Common myeloid progenitor, CD34-positive (primary cell): ENCODE measurements around the gene PTPN3.
A peak's percentile ranks its signal among the peaks of the same experiment; 100 is the strongest.

Source experiments
- CTCF ChIA-PET: fragments of 350-600 bp; sonication (Branson Sonifier 250); formaldehyde crosslinking; loops from one replicate; lab custom pipeline; 2021; ENCODE audit warnings: antibody characterized with exemption; lab: Charles Lee
- POLR2A ChIA-PET: fragments of 350-600 bp; sonication (Branson Sonifier 250); formaldehyde crosslinking; loops from one replicate; lab custom pipeline; 2021; ENCODE audit warnings: antibody characterized with exemption; lab: Charles Lee
- DNase-seq, 3 donors: peaks; one replicate each; pipeline versions ENCODE4 v3.0.0 to v3.0.0-alpha.2; 2013
- H3K27ac ChIP-seq, 2 experiments: 1 replicate in 1 of 2; 2 replicates in 1 of 2; pipeline ENCODE4 v1.7.0; 2013; ENCODE audit warnings: inconsistent platforms in 2 of 2, low read length in 2 of 2, mild to moderate bottlenecking in 2 of 2, low read depth in 1 of 2, moderate library complexity in 1 of 2; ENCODE audit not compliant: severe bottlenecking in 2 of 2, insufficient read depth in 1 of 2, poor library complexity in 1 of 2
- H3K27me3 ChIP-seq, 5 experiments: replicated peaks in 2 of 5; 1 replicate in 3 of 5; 2 replicates in 2 of 5; pipeline versions ENCODE4 v1.6.1 to v1.7.0; 2013; ENCODE audit warnings: low read length in 4 of 5, mild to moderate bottlenecking in 2 of 5, moderate library complexity in 2 of 5, inconsistent platforms in 1 of 5; ENCODE audit not compliant: insufficient read depth in 5 of 5, control insufficient read depth in 4 of 5
- H3K36me3 ChIP-seq, 4 experiments: 1 replicate in 2 of 4; 2 replicates in 2 of 4; pipeline versions ENCODE4 v1.6.1 to v1.7.0; 2013; ENCODE audit warnings: low read length in 3 of 4, control low read depth in 1 of 4, mild to moderate bottlenecking in 1 of 4; ENCODE audit not compliant: control insufficient read depth in 4 of 4, insufficient read depth in 4 of 4
- H3K4me1 ChIP-seq, 4 experiments: 1 replicate in 3 of 4; 2 replicates in 1 of 4; pipeline versions ENCODE4 v1.6.1 to v1.7.1; 2013; ENCODE audit warnings: low read length in 3 of 4, mild to moderate bottlenecking in 3 of 4, control low read depth in 1 of 4, inconsistent platforms in 1 of 4, moderate library complexity in 1 of 4; ENCODE audit not compliant: control insufficient read depth in 4 of 4, insufficient read depth in 4 of 4; ENCODE audit errors: control extremely low read depth in 1 of 4
- H3K4me3 ChIP-seq, 7 experiments: 1 replicate in 4 of 7; 2 replicates in 3 of 7; pipeline versions ENCODE4 v1.5.1 to v1.7.0; 2013; ENCODE audit warnings: mild to moderate bottlenecking in 7 of 7, low read length in 6 of 7, moderate library complexity in 6 of 7, inconsistent platforms in 2 of 7, low read depth in 2 of 7, control low read depth in 1 of 7; ENCODE audit not compliant: insufficient read depth in 4 of 7, control insufficient read depth in 1 of 7; ENCODE audit errors: extremely low read depth in 1 of 7
- H3K9me3 ChIP-seq, 5 experiments: 1 replicate in 4 of 5; 2 replicates in 1 of 5; pipeline versions ENCODE4 v1.6.1 to v1.7.1; 2013; ENCODE audit warnings: low read length in 4 of 5, mild to moderate bottlenecking in 2 of 5, inconsistent platforms in 1 of 5, low read depth in 1 of 5, moderate library complexity in 1 of 5; ENCODE audit not compliant: control insufficient read depth in 4 of 5, insufficient read depth in 2 of 5; ENCODE audit errors: control extremely low read depth in 1 of 5
- WGBS: methylation state at CpG from one replicate; pipeline ENCODE4 v1.1.5; 2013; ENCODE audit not compliant: insufficient coverage; 5-methylcytosine and 5-hydroxymethylcytosine counted together

Gene PTPN3

DNA sequence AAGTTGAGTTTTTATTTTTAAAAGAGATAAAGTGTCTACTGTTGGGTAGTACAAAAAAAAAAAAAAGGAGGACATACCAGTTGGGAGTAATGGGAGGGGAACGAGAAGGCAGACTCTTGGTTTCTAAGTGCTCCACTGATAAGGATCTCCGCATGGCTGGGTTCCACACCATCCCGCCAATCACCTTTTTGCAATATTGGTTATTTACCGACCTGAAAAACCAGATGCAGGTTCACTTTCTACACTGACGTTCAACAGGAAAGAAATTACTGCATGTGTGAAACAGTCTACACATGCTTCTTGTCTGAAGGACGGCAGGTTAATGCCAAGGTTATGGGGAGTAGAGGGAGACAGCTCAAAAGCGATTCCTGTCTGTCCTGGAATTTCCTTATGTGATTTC, 75.5 kb downstream of the PTPN3 start:
- WGBS, result 77% methylated on average over 6 of the region's 7 CpGs
- Histone ChIP-seq H3K27ac (no peak overlapping the region), H3K4me1 (no peaks in the 10 kb centered on the region), H3K36me3 (no peaks in the 10 kb centered on the region), H3K27me3 (peaks cover 2 to 86% (median 27%) of the 10 kb centered on the region in 5 experiments), H3K9me3 (no peaks in the 10 kb centered on the region), H3K4me3 (no peak overlapping the region)
- ChIA-PET CTCF (interaction anchor here (1.0 to 1.8 kb wide), 3 partner anchors 9 to 21 kb away, joined by 3 to 5 read pairs (median 4); no protein-coding TSS in a partner anchor), POLR2A (no interaction called here)
- DNase-seq, result no peak

DNA sequence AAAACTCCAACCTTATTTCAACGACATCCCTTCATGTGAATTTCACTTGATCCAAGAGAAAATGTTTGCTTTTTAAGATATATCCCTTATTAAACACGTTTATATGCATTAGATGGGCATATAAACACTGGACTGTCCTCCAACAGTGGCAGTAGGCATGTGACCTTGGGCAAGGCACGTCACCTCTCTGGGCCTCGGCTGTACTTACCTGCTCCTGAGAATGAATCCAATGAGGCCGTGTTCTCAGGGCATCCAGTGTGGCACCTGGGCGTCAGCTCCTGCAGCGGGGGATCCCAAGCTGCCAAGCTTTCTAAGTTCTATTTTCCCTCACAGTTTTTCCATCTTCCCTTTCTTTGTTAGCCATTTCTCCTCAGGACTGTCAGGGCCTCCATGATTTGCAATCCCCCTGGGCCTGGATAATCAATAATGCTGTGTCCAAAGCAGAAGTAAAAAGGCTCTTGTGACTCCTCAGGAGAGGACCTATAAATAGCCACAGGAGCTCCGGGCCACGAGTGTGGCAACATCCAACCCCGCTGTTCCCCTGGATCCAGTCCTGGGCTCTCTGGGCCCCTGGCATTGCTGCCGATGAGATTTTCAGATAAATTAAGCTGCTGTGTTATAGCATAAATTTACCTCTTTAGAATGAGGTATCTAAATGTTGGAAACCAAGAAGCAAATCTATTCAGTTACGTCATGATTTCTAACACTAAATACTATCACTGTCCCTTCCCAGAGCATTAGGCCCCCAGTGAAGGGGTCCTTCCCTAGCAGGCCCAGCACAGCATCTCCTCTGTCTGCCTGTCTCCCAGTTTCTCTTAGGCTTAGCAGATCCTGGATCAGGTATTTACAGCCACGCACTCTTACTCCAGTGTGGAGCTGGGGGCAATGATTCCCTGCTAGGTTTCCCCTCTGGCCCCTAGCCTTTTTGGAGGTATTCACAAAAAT, 76.8 kb downstream of the PTPN3 start:
- WGBS, result 80% methylated on average over 11 of the region's 13 CpGs
- no peak for DNase-seq
- H3K4me1 ChIP-seq, result no peaks in the 10 kb centered on the region
- H3K9me3 ChIP-seq, result no peaks in the 10 kb centered on the region
- no peak overlapping the region for H3K27ac ChIP-seq
- ChIA-PET POLR2A (no interaction called here), CTCF (no interaction called here)
- no peak overlapping the region for H3K4me3 ChIP-seq
- peaks cover 2 to 85% (median 19%) of the 10 kb centered on the region in 5 experiments for H3K27me3 ChIP-seq
- no peaks in the 10 kb centered on the region for H3K36me3 ChIP-seq

DNA sequence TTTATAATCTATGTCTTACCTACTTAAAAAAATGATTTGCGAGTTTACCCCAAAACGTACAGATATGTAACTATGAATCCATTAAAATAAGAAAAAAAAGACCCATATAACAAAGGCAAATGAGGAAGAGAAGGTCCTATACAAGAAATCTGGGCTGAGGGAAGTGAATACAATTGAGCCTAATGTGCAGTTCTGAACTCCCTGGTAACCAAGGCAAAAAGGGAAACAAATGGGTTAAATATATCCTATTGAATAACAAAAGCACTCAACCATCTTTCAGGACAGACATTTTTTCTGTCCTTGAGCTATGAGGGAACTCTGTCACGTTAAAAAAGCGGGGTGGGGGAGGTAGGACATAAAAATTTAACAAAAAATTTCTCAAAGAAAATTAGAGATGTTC, 78.6 kb downstream of the PTPN3 start:
- peaks cover 2 to 94% (median 31%) of the 10 kb centered on the region in 5 experiments for H3K27me3 ChIP-seq
- CTCF ChIA-PET, result interaction anchor here (1.0 kb wide), 1 partner anchor 9 kb away, joined by 3 read pairs; no protein-coding TSS in a partner anchor
- no peak overlapping the region for H3K27ac ChIP-seq
- H3K9me3 ChIP-seq, result no peaks in the 10 kb centered on the region
- no peaks in the 10 kb centered on the region for H3K36me3 ChIP-seq
- H3K4me3 ChIP-seq, result no peak overlapping the region
- no peaks in the 10 kb centered on the region for H3K4me1 ChIP-seq
- DNase-seq, result no peak
- no CpG with 5 or more reads among the region's 4 CpGs for WGBS
- POLR2A ChIA-PET, result no interaction called here

DNA sequence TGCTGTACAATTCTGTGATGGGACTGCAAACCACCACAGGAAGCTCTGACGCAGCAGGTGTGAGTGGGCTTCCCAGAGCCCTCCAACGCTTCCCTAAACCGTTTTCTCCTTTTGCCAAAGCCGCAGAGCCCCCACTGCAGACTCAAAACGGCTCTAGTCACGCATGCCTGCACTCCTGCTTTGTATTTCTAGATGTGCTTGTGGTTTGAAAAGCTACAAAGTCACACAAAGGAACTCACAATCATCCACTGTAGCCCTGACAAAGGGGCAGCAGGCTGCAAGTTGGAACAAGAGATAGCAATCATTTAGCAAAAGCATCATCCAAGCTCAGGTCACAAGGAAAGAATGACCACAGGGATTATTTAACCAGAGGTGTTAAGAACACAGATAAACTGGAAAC, 79.3 kb downstream of the PTPN3 start:
- no peak overlapping the region for H3K27ac ChIP-seq
- ChIA-PET POLR2A (no interaction called here), CTCF (no interaction called here)
- H3K4me3 ChIP-seq, result no peak overlapping the region
- H3K9me3 ChIP-seq, result no peaks in the 10 kb centered on the region
- WGBS, result 33% methylated on average over 2 of the region's 6 CpGs
- DNase-seq, result peak in 2 of 3 donors; percentile 25 to 29
- H3K4me1 ChIP-seq, result no peaks in the 10 kb centered on the region
- no peaks in the 10 kb centered on the region for H3K36me3 ChIP-seq
- H3K27me3 ChIP-seq, result peaks cover 2 to 94% (median 34%) of the 10 kb centered on the region in 5 experiments

DNA sequence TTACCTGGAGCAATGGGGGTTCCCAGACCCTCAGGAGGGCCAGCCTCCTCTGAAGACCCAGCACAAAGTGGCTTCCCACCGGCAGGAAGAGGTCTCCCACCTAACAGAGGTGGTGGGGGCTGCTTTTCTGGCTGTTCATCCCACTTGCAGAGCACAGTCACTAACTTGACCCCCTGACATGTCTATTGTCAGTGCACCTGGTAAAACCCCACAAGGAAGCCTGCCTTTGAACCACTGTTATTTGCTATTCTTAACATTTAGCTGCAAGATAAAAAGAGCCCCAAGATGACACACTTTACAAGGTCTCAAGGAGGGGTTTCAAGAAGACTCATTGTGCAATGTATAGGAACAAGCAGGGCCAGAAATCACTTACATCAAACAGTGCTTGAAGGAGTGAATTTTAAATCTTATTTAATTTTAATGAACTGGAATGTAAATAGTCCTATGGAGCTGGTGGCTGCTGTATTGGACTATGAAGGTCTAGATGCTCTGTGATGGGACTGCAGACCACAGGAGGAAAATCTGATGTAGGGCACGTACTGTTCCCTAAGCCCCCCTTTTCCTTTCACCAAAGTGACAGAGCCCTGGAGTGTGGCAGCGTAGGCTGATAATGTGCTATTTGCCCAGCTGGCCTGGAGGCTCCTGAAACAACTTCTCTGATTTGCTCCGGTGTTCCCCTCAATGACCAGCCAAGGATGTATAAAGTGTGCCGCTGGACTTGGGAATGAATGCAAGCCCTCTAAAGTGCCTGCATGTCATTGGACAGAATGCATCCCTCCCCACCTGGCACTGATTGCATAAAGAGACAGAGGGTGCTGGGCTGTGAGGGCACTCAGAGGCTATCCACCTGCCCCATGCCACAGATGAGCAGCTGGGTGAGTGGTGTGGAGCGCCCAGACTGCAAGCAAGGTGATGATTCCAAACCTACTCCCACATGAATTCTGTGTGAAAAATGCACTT, 80.2 kb downstream of the PTPN3 start:
- CTCF ChIA-PET, result no interaction called here
- H3K9me3 ChIP-seq, result no peaks in the 10 kb centered on the region
- H3K36me3 ChIP-seq, result no peaks in the 10 kb centered on the region

DNA sequence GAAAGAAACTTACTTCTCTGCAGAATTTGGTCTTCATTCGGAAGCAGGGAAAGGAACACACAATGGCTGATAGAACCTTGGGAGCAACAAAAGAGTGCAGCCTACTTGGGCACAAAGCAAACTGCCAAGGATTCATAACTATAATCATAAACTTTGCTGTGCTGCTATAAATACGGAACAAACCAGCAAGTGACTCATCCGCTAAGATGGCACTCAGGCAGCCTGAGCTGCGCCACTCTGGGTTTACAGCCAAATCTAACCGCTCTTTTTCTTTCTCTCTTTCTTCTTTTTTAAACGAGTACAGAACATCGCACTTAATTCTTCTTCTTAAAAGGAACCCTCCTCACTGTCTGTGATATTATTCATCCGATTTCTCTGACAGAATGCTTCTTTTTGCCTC, 81.1 kb downstream of the PTPN3 start:
- Histone ChIP-seq H3K9me3 (no peaks in the 10 kb centered on the region), H3K27me3 (peaks cover 2 to 90% (median 32%) of the 10 kb centered on the region in 5 experiments), H3K36me3 (no peaks in the 10 kb centered on the region), H3K27ac (no peak overlapping the region), H3K4me1 (no peaks in the 10 kb centered on the region), H3K4me3 (no peak overlapping the region)
- 98% methylated on average over 8 of the region's 8 CpGs for WGBS
- CTCF ChIA-PET, result no interaction called here
- POLR2A ChIA-PET, result no interaction called here
- no peak for DNase-seq

More for the DNA sequence above, 80.2 kb downstream of the PTPN3 start:
- H3K27ac ChIP-seq, result no peak overlapping the region
- POLR2A ChIA-PET, result no interaction called here
- WGBS, result 97% methylated on average over 5 of the region's 6 CpGs
- no peak for DNase-seq
- H3K4me1 ChIP-seq, result no peaks in the 10 kb centered on the region
- no peak overlapping the region for H3K4me3 ChIP-seq
- H3K27me3 ChIP-seq, result peaks cover 2 to 94% (median 36%) of the 10 kb centered on the region in 5 experiments
